ENCODE measurements around the gene RBPJL.
A peak's percentile ranks its signal among the peaks of the same experiment; 100 is the strongest.

Gene RBPJL

DNA sequence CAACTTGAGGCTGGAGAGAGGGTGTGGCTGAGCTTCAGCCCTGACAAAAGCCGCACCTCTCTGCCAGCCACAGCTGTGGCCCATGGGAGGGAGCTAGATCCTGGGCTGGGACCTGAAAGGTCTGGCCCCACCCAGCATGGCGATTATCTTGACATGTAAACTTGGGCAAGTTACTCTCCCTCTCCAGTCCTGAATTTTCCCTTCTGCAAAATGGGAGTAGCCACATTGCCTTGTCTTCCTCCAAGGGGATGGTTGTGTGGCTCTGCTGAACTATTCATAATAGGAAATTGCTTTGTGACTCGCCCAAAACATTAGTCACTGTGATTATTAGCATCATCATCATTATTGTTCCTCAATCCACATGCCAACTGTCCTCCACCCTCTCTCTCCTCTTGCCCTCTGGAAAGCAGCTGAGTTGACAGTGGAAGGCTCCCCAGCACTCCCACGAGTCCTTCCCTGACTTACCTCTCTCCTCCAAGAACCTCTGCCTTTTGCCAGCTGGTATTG lies 23.0 kb upstream of the RBPJL start:
- CTCF ChIA-PET: interaction anchor here (1.3 to 1.9 kb wide), 2 partner anchors 9 to 11 kb away, joined by 3 to 7 read pairs; no protein-coding TSS in a partner anchor
- TF ChIP-seq SUZ12 (IDR thresholded peaks at IDR 0.05) (no peak), FOXA1 (IDR thresholded peaks at IDR 0.05) (no peak), HDGF (IDR thresholded peaks at IDR 0.05; ENCODE audit: borderline replicate concordance) (no peak), ARNT (IDR thresholded peaks at IDR 0.05) (no peak)
- TF ChIP-seq, protein P1, sequence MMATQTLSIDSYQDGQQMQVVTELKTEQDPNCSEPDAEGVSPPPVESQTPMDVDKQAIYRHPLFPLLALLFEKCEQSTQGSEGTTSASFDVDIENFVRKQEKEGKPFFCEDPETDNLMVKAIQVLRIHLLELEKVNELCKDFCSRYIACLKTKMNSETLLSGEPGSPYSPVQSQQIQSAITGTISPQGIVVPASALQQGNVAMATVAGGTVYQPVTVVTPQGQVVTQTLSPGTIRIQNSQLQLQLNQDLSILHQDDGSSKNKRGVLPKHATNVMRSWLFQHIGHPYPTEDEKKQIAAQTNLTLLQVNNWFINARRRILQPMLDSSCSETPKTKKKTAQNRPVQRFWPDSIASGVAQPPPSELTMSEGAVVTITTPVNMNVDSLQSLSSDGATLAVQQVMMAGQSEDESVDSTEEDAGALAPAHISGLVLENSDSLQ (IDR thresholded peaks at IDR 0.05): no peak
- DNase-seq (ENCODE audit: extremely low spot score): no peak
- POLR2A ChIA-PET: no interaction called here

DNA sequence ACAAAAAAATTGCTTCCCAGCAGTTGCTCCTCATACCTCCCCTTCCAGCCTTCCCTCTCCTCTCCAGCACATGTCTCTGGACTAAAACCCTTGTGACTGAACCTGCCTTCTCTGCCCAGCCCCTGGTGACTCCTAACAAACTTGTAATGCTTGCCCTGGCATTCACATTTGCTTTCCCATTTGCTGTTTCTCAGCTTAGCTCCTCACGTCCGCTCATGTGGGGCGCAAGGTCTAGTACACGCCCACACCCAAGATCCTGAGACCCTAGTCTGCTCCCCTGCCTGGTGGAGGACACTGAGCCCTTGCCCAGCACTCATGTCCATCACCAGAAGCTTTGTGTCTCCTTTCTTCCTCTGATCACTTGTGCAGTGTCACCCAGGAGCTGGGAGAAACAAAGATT lies 18.3 kb upstream of the RBPJL start:
- no peak for TF ChIP-seq ARNT (IDR thresholded peaks at IDR 0.05)
- no peak for TF ChIP-seq FOXK2 (IDR thresholded peaks at IDR 0.05)
- TF ChIP-seq L3MBTL2 (conservative IDR thresholded peaks at IDR 0.05): no peak
- TF ChIP-seq HDGF (IDR thresholded peaks at IDR 0.05; ENCODE audit: borderline replicate concordance): no peak
- TF ChIP-seq NFRKB (IDR thresholded peaks at IDR 0.05): no peak
- TF ChIP-seq LEF1 (IDR thresholded peaks at IDR 0.05; ENCODE audit: borderline replicate concordance): no peak
- TF ChIP-seq FOXA1 (IDR thresholded peaks at IDR 0.05): no peak
- TF ChIP-seq SUZ12 (IDR thresholded peaks at IDR 0.05): no peak
- no peak for TF ChIP-seq TARDBP (IDR thresholded peaks at IDR 0.05)
- TF ChIP-seq FOXM1 (IDR thresholded peaks at IDR 0.05; ENCODE audit: borderline replicate concordance): no peak
- TF ChIP-seq, protein P1 (IDR thresholded peaks at IDR 0.05): no peak
- no peak for TF ChIP-seq ELF4 (IDR thresholded peaks at IDR 0.05)
- no peak for TF ChIP-seq BHLHE40 (IDR thresholded peaks at IDR 0.05; ENCODE audit: borderline replicate concordance)
- no peak for TF ChIP-seq SP1 (IDR thresholded peaks at IDR 0.05)
- no peak for TF ChIP-seq CTBP1 (IDR thresholded peaks at IDR 0.05; ENCODE audit: borderline replicate concordance)
- CTCF ChIA-PET: no interaction called here
- DNase-seq (ENCODE audit: extremely low spot score): no peak
- POLR2A ChIA-PET: no interaction called here

DNA sequence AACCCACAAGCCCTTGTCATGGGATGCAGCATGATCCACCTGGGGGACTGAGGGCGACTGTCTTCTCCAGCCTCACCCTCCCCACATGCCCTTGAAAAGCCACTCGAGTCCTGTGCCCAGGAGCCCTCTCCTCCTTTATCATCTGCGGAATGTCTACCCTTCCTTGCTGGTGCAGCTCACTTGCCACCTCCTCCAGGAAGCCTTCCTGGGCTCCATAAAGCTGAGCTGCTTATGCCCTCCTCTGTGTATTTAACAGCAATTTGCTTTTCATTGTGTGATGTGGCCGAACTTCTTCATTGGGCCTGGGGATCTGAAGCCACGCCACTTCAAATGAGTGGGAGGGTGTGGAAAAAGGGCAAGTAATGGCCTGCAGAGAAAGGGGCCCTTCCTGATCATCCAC lies 17.8 kb upstream of the RBPJL start:
- no peak for DNase-seq (ENCODE audit: extremely low spot score)
- ChIA-PET POLR2A (no interaction called here), CTCF (interaction anchor here (0.6 kb wide), 1 partner anchor 83 kb away, joined by 4 read pairs; no protein-coding TSS in a partner anchor)
- TF ChIP-seq ELF4 (IDR thresholded peaks at IDR 0.05) (no peak), SUZ12 (IDR thresholded peaks at IDR 0.05) (no peak), FOXK2 (IDR thresholded peaks at IDR 0.05) (no peak), HDGF (IDR thresholded peaks at IDR 0.05; ENCODE audit: borderline replicate concordance) (no peak), NFRKB (IDR thresholded peaks at IDR 0.05) (no peak), BHLHE40 (IDR thresholded peaks at IDR 0.05; ENCODE audit: borderline replicate concordance) (no peak), L3MBTL2 (conservative IDR thresholded peaks at IDR 0.05) (no peak)

DNA sequence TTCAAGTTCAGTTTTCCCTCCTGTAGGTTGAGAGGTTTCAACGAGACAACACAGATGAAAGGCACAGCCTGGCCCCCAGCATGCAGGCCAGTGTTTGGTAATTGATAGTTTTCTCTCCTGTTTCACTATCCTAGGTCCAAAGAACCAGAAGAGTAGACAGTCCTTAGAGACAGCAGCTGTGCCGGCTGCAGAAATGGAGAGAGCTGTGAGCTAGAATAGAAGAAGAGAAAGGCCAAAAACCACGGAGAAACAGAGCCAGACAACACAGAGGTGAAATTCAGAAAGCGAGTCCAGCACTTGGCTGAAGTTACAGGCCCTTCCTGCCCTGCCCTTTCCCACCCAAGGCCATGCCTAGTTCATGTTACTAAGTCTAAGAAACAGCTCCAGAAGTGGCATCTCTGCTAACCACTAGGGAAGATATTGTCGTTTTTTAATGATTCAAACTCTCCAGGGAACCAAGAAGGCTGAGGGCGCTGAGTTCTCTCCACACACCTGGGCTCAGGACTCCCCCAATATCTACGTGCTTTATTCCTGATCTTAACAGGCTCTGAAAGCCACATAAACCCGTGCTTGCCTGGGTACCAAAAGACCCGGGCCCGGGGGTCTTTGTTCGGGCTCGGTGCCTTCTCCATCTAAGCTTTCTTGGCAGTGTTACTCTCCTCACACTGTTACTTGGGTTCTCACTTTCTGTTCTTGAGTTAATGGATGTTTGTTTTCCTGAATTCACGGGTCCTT lies 16.5 kb upstream of the RBPJL start:
- CTCF ChIA-PET: interaction anchor here (0.5 to 2.2 kb wide), 16 partner anchors 10 to 348 kb away, joined by 3 to 6 read pairs (median 4); no protein-coding TSS in a partner anchor
- TF ChIP-seq BHLHE40 (IDR thresholded peaks at IDR 0.05; ENCODE audit: borderline replicate concordance) (no peak), FOXM1 (IDR thresholded peaks at IDR 0.05; ENCODE audit: borderline replicate concordance) (no peak), FOXA1 (IDR thresholded peaks at IDR 0.05) (no peak), ZNF384 (IDR thresholded peaks at IDR 0.05) (no peak), NFRKB (IDR thresholded peaks at IDR 0.05) (no peak), LEF1 (IDR thresholded peaks at IDR 0.05; ENCODE audit: borderline replicate concordance) (no peak), SUZ12 (IDR thresholded peaks at IDR 0.05) (no peak), CTBP1 (IDR thresholded peaks at IDR 0.05; ENCODE audit: borderline replicate concordance) (no peak), SP1 (IDR thresholded peaks at IDR 0.05) (no peak), ELF4 (IDR thresholded peaks at IDR 0.05) (no peak)
- TF ChIP-seq, protein P1 (IDR thresholded peaks at IDR 0.05): no peak
- POLR2A ChIA-PET: interaction anchor here (0.6 kb wide), 1 partner anchor 272 kb away, joined by 3 read pairs; no protein-coding TSS in a partner anchor
- no peak for DNase-seq (ENCODE audit: extremely low spot score)

DNA sequence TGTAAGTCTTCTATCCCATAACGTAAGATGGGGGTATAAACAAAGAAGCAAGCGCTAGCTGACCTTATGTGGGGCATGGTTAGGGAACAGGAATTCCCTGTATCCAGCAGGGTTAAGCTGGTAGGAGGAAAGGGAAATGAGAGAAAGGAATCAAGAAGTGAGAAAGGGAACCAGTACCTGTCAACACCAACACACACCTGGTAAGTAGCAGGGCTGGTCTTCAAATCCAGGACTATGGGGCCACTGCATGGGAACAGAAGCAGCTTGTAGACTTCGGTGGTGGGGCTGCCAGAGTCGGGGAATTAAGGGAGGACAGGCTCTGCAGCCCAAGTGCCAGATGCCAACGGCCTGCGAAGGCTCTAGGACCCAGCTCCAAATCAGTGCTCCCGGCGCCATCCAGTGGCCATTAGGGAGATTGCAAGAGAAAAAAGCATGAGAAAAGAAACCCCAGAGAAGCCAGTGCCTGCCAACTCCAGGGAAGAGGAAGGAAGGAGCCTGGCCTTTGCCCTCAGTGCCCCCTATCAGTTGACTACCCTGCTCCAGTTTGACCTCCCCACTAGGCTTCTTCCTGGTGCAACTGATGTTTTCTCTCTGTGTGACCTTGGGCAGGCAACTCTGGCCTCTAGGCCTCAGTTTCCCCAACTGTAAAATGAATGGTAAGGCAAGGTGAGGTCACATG lies 15.8 kb upstream of the RBPJL start:
- CTCF ChIA-PET: interaction anchor here (0.5 to 2.2 kb wide), 15 partner anchors 10 to 349 kb away, joined by 3 to 6 read pairs (median 4); no protein-coding TSS in a partner anchor
- peak; percentile 79 for DNase-seq (ENCODE audit: extremely low spot score)
- POLR2A ChIA-PET: interaction anchor here (0.6 to 1.0 kb wide), 2 partner anchors 247 to 273 kb away, joined by 3 to 4 read pairs; no protein-coding TSS in a partner anchor
- TF ChIP-seq LEF1 (IDR thresholded peaks at IDR 0.05; ENCODE audit: borderline replicate concordance): no peak
- no peak for TF ChIP-seq ZNF384 (IDR thresholded peaks at IDR 0.05)
- no peak for TF ChIP-seq SUZ12 (IDR thresholded peaks at IDR 0.05)
- TF ChIP-seq, protein P1 (IDR thresholded peaks at IDR 0.05): no peak
- no peak for TF ChIP-seq NFRKB (IDR thresholded peaks at IDR 0.05)
- no peak for TF ChIP-seq ELF4 (IDR thresholded peaks at IDR 0.05)
- TF ChIP-seq L3MBTL2 (conservative IDR thresholded peaks at IDR 0.05): no peak
- TF ChIP-seq CTBP1 (IDR thresholded peaks at IDR 0.05; ENCODE audit: borderline replicate concordance): no peak
- no peak for TF ChIP-seq HDGF (IDR thresholded peaks at IDR 0.05; ENCODE audit: borderline replicate concordance)

All from HEK293T (cell line).